IPS-18a (cell line): Measurements from ENCODE around the gene WBP1L.
"Not testable (repeated sequence)": the region's sequence is repeated elsewhere in the genome, so short reads cannot be mapped to it uniquely, and the experiment has no call there.

Experiments used
- H3K27ac ChIP-seq: one replicate; pipeline ENCODE4 v1.5.1; 2013; ENCODE audit warnings: low read length
- H3K27me3 ChIP-seq: one replicate; pipeline ENCODE4 v1.6.1; 2013; ENCODE audit warnings: mild to moderate bottlenecking, low read length; ENCODE audit not compliant: control insufficient read depth, insufficient read depth
- H3K36me3 ChIP-seq: one replicate; pipeline ENCODE4 v1.6.1; 2013; ENCODE audit warnings: low read depth, low read length; ENCODE audit not compliant: control insufficient read depth
- H3K4me1 ChIP-seq: one replicate; pipeline ENCODE4 v1.6.1; 2013; ENCODE audit warnings: low read depth, low read length; ENCODE audit not compliant: control insufficient read depth
- H3K4me3 ChIP-seq: one replicate; pipeline ENCODE4 v1.5.1; 2013; ENCODE audit warnings: low read length
- H3K9ac ChIP-seq: one replicate; pipeline ENCODE4 v1.6.1; 2013; ENCODE audit warnings: mild to moderate bottlenecking, low read length, moderate library complexity
- H3K9me3 ChIP-seq: one replicate; pipeline ENCODE4 v1.6.1; 2013; ENCODE audit warnings: low read depth, low read length; ENCODE audit not compliant: control insufficient read depth

WBP1L gene

GRCh38 chr10:102713539-102713813 lies 30.3 kb upstream of the WBP1L start:
- H3K4me1 ChIP-seq, result peaks cover 10% of the 10 kb centered on the region
- H3K27me3 ChIP-seq, result no peaks in the 10 kb centered on the region
- no peaks in the 10 kb centered on the region for H3K9me3 ChIP-seq
- H3K27ac ChIP-seq, result peak overlapping the region; percentile 77
- H3K4me3 ChIP-seq, result peak overlapping the region; percentile 97
- no peaks in the 10 kb centered on the region for H3K36me3 ChIP-seq
- H3K9ac ChIP-seq, result peak overlapping the region; percentile 91

GRCh38 chr10:102713814-102714620 lies 29.7 kb upstream of the WBP1L start, which contains the start of gene ARL3:
Gene ARL3 (minus strand): TSS chr10:102714397. CDS start chr10:102714275, 122 bp downstream.
- Histone ChIP-seq H3K36me3 (no peaks in the 10 kb centered on the region), H3K27ac (peak within 1 kb of the TSS; percentile 88), H3K9ac (peak within 1 kb of the TSS; percentile 91), H3K4me1 (peaks cover 12% of the 10 kb centered on the region), H3K27me3 (no peaks in the 10 kb centered on the region), H3K4me3 (peak within 1 kb of the TSS; percentile 97), H3K9me3 (no peaks in the 10 kb centered on the region)

- no peaks in the 10 kb centered on the region for H3K36me3 ChIP-seq
- H3K4me1 ChIP-seq, result peaks cover 12% of the 10 kb centered on the region
- H3K27ac ChIP-seq, result peak within 1 kb of the TSS; percentile 88
- H3K9ac ChIP-seq, result peak within 1 kb of the TSS; percentile 91
- no peaks in the 10 kb centered on the region for H3K27me3 ChIP-seq
- H3K9me3 ChIP-seq, result no peaks in the 10 kb centered on the region
- H3K4me3 ChIP-seq, result peak within 1 kb of the TSS; percentile 97
These were observed 28.9 kb upstream of the WBP1L start, which contains the start of gene SFXN2 for GRCh38 chr10:102714621-102715455. Gene SFXN2 (plus strand): TSS chr10:102714636. CDS start chr10:102726637, 12,001 bp downstream.

- peaks cover 5% of the 10 kb centered on the region for H3K36me3 ChIP-seq
- H3K4me3 ChIP-seq, result peak overlapping the region; percentile 97
- no peak overlapping the region for H3K9ac ChIP-seq
- H3K9me3 ChIP-seq, result no peaks in the 10 kb centered on the region
- peaks cover 12% of the 10 kb centered on the region for H3K4me1 ChIP-seq
- no peaks in the 10 kb centered on the region for H3K27me3 ChIP-seq
- H3K27ac ChIP-seq, result no peak overlapping the region
These were observed 27.9 kb upstream of the WBP1L start for GRCh38 chr10:102715880-102716279.

GRCh38 chr10:102716900-102717565 lies 26.7 kb upstream of the WBP1L start:
- H3K36me3 ChIP-seq, H3K27me3 ChIP-seq, H3K9ac ChIP-seq, H3K4me3 ChIP-seq, H3K27ac ChIP-seq, H3K9me3 ChIP-seq: not testable (repeated sequence)
- H3K4me1 ChIP-seq, result peaks cover 12% of the 10 kb centered on the region

GRCh38 chr10:102718220-102718619 lies 25.5 kb upstream of the WBP1L start:
- Histone ChIP-seq H3K4me1 (peaks cover 12% of the 10 kb centered on the region), H3K9ac (no peak overlapping the region), H3K9me3 (no peaks in the 10 kb centered on the region), H3K27me3 (no peaks in the 10 kb centered on the region), H3K36me3 (peaks cover 5% of the 10 kb centered on the region), H3K27ac (no peak overlapping the region), H3K4me3 (no peak overlapping the region)

GRCh38 chr10:102720337-102720736 lies 23.4 kb upstream of the WBP1L start:
- peaks cover 5% of the 10 kb centered on the region for H3K36me3 ChIP-seq
- no peak overlapping the region for H3K9ac ChIP-seq
- H3K4me1 ChIP-seq, result peaks cover 12% of the 10 kb centered on the region
- no peak overlapping the region for H3K27ac ChIP-seq
- no peaks in the 10 kb centered on the region for H3K9me3 ChIP-seq
- H3K4me3 ChIP-seq, result no peak overlapping the region
- H3K27me3 ChIP-seq, result no peaks in the 10 kb centered on the region

- Histone ChIP-seq H3K4me3 (no peak overlapping the region), H3K27ac (no peak overlapping the region)
These were observed 22.9 kb upstream of the WBP1L start for GRCh38 chr10:102720775-102721301.

GRCh38 chr10:102721954-102722353 lies 21.8 kb upstream of the WBP1L start:
- no peaks in the 10 kb centered on the region for H3K9me3 ChIP-seq
- H3K27ac ChIP-seq, result no peak overlapping the region
- no peak overlapping the region for H3K4me3 ChIP-seq
- H3K4me1 ChIP-seq, result peaks cover 12% of the 10 kb centered on the region
- H3K27me3 ChIP-seq, result no peaks in the 10 kb centered on the region
- H3K9ac ChIP-seq, result no peak overlapping the region
- peaks cover 12% of the 10 kb centered on the region for H3K36me3 ChIP-seq

More at GRCh38 chr10:102720775-102721301, 22.9 kb upstream of the WBP1L start:
- Histone ChIP-seq H3K9ac (no peak overlapping the region), H3K9me3 (no peaks in the 10 kb centered on the region), H3K4me1 (peaks cover 12% of the 10 kb centered on the region), H3K36me3 (peaks cover 5% of the 10 kb centered on the region), H3K27me3 (no peaks in the 10 kb centered on the region)

GRCh38 chr10:102723989-102724388 lies 19.8 kb upstream of the WBP1L start:
- no peak overlapping the region for H3K27ac ChIP-seq
- no peaks in the 10 kb centered on the region for H3K4me1 ChIP-seq
- peaks cover 27% of the 10 kb centered on the region for H3K36me3 ChIP-seq
- H3K9ac ChIP-seq, result no peak overlapping the region
- H3K4me3 ChIP-seq, result no peak overlapping the region
- no peaks in the 10 kb centered on the region for H3K27me3 ChIP-seq
- no peaks in the 10 kb centered on the region for H3K9me3 ChIP-seq

GRCh38 chr10:102726274-102726673 lies 17.5 kb upstream of the WBP1L start:
- Histone ChIP-seq H3K27ac (no peak overlapping the region), H3K9ac (no peak overlapping the region), H3K36me3 (peaks cover 28% of the 10 kb centered on the region), H3K27me3 (no peaks in the 10 kb centered on the region), H3K4me3 (no peak overlapping the region), H3K9me3 (no peaks in the 10 kb centered on the region), H3K4me1 (no peaks in the 10 kb centered on the region)
